GM13977 (cell line): ENCODE results near the gene CATSPERZ.

Experiments
- DNase-seq: peaks from one replicate; pipeline ENCODE4 v3.0.0; 2012; ENCODE audit warnings: low spot score
- in situ Hi-C: fragments of 300-500 bp; cut with MboI; formaldehyde crosslinking; loops from one replicate; pipeline ENCODE4 v1.12.0; 2022; ENCODE audit warnings: low sequenced_read_pairs, low pct_unique_long_range_greater_than_20kb, mixed read lengths, inconsistent platforms; ENCODE audit not compliant: unreplicated experiment
- TF ChIP-seq, protein P1 (sequence below): IDR thresholded peaks from 2 replicates; pipeline ENCODE4 v1.5.1; 2012; ENCODE audit warnings: mild to moderate bottlenecking, control low read depth; ENCODE audit not compliant: insufficient read depth; ENCODE audit errors: extremely low read depth, missing control alignments

Gene CATSPERZ

DNA sequence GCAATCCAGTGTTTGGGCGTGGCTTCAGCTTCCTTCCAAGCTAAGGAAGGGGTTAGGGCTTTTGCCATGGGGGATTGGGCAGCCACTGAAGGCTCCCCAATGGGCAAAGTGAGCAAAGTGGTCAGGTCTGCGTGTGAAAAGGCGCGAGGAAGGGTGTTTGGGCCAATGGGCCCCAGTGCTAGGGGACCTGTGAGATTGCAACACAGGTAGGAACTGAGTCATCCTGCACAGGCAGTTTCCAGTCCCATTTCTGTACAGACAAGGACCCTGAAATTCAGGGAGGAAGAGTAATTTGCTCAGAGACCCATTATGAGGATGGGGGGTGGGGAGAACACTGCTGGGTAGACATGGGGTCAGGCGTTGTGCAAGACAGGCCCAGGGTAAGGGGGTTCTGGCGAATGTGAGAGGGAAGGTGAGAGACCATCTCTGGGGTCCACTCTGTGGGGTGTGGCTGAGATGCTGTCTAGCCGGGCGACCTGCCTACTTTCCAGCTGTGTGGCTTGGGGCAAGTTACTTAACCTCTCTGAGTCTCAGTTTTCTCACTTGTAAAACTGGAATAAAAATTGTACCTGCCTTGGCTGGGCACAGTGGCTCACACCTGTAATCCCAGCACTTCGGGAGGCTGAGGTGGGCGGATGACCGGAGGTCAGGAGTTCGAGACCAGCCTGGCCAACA lies 47.2 kb downstream of the CATSPERZ start:
- in situ Hi-C loops = no loop called here
- DNase-seq = no peak
- TF ChIP-seq, protein P1, sequence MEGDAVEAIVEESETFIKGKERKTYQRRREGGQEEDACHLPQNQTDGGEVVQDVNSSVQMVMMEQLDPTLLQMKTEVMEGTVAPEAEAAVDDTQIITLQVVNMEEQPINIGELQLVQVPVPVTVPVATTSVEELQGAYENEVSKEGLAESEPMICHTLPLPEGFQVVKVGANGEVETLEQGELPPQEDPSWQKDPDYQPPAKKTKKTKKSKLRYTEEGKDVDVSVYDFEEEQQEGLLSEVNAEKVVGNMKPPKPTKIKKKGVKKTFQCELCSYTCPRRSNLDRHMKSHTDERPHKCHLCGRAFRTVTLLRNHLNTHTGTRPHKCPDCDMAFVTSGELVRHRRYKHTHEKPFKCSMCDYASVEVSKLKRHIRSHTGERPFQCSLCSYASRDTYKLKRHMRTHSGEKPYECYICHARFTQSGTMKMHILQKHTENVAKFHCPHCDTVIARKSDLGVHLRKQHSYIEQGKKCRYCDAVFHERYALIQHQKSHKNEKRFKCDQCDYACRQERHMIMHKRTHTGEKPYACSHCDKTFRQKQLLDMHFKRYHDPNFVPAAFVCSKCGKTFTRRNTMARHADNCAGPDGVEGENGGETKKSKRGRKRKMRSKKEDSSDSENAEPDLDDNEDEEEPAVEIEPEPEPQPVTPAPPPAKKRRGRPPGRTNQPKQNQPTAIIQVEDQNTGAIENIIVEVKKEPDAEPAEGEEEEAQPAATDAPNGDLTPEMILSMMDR = no peak

DNA sequence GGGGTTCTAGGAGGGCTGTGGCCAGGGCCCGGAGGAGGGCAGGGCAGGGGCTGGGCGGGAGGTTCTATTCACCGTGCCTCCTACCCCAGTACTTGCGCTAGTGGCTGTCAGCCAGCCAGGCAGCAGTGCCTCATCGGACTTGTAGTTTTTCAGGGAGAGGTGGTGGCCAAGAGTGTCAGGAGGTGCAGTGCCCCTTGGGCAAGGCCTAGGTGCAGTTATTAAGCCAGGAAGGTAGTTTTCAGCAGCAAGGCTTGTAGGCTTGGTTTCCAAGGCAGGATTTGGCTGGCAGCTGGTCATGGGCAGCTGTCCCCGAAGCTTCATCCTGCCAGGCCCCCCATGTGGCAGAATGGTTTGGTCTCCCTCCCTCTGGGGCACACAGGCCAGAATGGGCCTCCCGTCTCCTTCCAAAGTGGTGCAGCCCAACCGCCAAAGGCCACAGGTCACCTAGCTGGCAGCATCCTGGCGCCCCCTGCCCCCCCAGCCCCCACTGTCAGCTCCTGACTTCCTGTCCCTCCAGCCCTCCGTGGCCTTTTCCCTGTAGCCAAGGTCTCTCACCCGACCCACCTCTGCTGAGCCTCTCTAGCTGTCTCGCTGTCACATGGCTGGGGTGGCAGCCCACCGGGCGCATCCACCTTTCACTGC lies 48.3 kb downstream of the CATSPERZ start:
- in situ Hi-C loops = no loop called here
- no peak for DNase-seq

DNA sequence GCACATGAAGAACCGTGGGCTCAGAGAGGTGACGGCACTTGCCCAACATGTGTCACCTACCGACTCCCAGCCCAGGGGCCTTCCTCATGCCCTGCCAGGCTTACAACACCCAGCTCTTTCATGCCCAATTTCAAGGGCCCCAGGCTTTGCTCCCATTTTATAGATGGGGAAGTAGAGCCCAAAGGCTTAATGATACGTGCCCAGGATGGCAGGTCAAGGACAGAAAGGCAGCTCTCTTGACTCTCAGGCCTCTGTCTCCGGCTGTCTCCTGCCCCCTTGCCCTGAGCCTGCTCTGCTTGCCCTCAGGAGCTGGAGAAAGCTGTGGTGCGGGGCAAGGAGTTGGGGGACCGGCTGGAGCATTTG lies 48.8 kb downstream of the CATSPERZ start:
- in situ Hi-C loops = no loop called here
- TF ChIP-seq, protein P1 = no peak
- no peak for DNase-seq

More for the DNA sequence above, 48.3 kb downstream of the CATSPERZ start:
- TF ChIP-seq, protein P1 = no peak

DNA sequence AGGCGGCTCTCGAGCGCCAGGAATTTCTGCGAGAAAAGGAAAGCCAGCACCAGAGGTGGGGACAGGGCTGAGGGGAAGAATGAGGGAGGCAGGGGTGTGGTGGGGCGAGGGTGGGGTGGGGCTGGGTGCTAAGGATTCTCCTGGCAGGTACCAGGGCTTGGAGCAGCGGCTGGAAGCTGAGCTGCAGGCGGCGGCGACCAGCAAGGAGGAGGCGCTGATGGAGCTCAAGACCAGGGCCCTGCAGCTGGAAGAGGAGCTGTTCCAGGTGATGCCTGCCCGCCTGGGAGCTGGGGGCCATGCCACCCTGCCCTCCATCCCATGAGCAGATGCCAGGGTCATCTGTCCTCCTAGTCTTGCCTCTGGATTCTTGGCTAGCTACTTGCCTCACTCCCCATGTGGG lies 49.2 kb downstream of the CATSPERZ start:
- in situ Hi-C loops = no loop called here
- no peak for DNase-seq
- TF ChIP-seq, protein P1 = no peak

DNA sequence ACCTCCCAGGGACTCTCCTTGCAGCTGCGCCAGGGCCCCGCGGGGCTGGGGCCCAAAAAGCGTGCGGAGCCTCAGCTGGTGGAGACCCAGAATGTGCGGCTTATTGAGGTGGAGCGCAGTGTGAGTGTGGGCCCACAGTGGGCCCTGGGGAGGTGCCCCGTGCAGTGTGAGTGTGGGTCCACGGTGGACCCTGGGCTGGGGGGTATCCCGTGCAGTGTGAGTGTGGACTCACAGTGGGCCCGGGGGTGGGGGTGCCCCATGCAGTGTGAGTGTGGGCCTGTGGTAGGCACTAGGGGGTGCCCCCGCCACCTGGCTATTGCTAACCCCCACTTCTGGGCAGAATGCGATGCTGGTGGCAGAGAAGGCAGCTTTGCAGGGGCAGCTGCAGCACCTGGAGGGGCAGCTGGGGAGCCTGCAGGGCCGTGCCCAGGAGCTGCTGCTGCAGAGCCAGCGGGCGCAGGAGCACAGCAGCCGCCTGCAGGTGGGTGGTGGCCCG lies 51.0 kb downstream of the CATSPERZ start:
- in situ Hi-C loops = no loop called here
- TF ChIP-seq, protein P1 = no peak
- DNase-seq = no peak

DNA sequence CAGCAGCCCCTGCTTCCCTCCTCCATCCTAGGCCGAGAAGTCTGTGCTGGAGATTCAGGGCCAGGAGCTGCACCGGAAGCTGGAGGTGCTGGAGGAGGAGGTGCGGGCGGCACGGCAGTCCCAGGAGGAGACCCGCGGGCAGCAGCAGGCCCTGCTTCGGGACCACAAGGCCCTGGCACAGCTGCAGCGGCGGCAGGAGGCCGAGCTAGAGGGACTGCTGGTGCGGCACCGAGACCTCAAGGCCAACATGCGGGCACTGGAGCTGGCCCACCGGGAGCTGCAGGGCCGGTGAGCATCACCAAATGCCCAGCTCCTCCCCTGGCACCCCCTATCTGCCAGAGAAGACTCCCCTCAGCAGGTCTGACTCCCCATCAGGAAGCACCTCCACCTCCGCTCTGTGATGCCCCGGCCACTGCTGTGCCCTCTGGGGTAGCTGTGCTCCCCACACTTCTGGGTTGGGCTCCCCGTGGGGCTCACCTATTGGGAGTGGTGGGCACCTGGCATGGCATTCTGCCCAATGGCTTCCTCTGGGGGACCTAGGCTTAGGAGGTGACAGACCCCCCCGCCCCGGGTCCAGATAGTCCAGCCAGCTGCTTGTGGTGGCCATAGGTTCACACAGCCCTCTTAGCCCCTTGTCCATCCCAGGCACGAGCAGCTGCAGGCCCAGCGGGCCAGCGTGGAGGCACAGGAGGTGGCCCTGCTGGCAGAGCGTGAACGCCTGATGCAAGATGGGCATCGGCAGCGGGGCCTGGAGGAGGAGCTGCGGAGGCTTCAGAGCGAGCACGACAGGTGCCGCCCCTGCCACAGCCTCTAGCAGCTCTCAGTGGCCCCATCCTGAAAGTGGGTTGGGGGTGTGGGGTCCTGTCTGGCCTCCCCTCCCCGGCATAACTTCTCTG lies 52.2 kb downstream of the CATSPERZ start:
- in situ Hi-C loops = no loop called here
- TF ChIP-seq, protein P1 = no peak
- no peak for DNase-seq
